B cell (primary cell): ENCODE data around the gene TMEM30B. TPM values are rescaled to one million over a fixed set of nuclear protein-coding genes. Genes with fewer than 3 reads are reported as not detected.

Experiments
- ATAC-seq: fragments of 200-7000 bp; cut with Tn5 transposase; one replicate; pipeline ENCODE4 v1.10.0; 2021; ENCODE audit warnings: low read depth, mild to moderate bottlenecking, moderate number of reproducible peaks, moderate library complexity
- CTCF ChIA-PET: fragments of 350-600 bp; sonication (Branson Sonifier 250); formaldehyde crosslinking; loops from one replicate; lab custom pipeline; 2021; ENCODE audit warnings: antibody characterized with exemption, inconsistent platforms; lab: Charles Lee
- POLR2A ChIA-PET: fragments of 350-600 bp; sonication (Branson Sonifier 250); formaldehyde crosslinking; loops from one replicate; lab custom pipeline; 2021; ENCODE audit warnings: antibody characterized with exemption; lab: Charles Lee
- DNase-seq: peaks from one replicate; pipeline ENCODE4 v3.0.0; 2013
- H2AFZ ChIP-seq: 2 replicates; pipeline ENCODE4 v1.6.1; 2012; ENCODE audit warnings: mild to moderate bottlenecking, low read depth, low read length; ENCODE audit not compliant: insufficient read depth, poor library complexity, severe bottlenecking
- H3K27ac ChIP-seq, 2 donors: 1 replicate in 1 of 2; 2 replicates in 1 of 2; pipeline ENCODE4 v1.5.1; 2012 to 2013; ENCODE audit warnings: low read length in 2 of 2, mild to moderate bottlenecking in 2 of 2, moderate library complexity in 1 of 2
- H3K27me3 ChIP-seq, 4 experiments: fragments of 200-600 bp in 1 of 4; sonication (generic) in 1 of 4; replicated peaks in 1 of 4; 1 replicate in 2 of 4; 2 replicates in 2 of 4; pipeline versions ENCODE4 v1.6.1 to v1.7.0; 2013 to 2016; ENCODE audit warnings: low read length in 3 of 4, mild to moderate bottlenecking in 2 of 4, mixed read lengths in 1 of 4, moderate library complexity in 1 of 4; ENCODE audit not compliant: insufficient read depth in 4 of 4, control insufficient read depth in 3 of 4; ENCODE audit errors: control extremely low read depth in 1 of 4
- H3K36me3 ChIP-seq, 2 experiments: replicated peaks in 1 of 2; 1 replicate in 1 of 2; 2 replicates in 1 of 2; pipeline versions ENCODE4 v1.6.1 to v1.7.1; 2013; ENCODE audit warnings: low read length in 1 of 2; ENCODE audit not compliant: insufficient read depth in 2 of 2, control insufficient read depth in 1 of 2; ENCODE audit errors: control extremely low read depth in 1 of 2, extremely low read depth in 1 of 2
- H3K4me1 ChIP-seq, 2 donors: fragments of 200-600 bp in 1 of 2; sonication (generic) in 1 of 2; 1 replicate in 1 of 2; 2 replicates in 1 of 2; pipeline versions ENCODE4 v1.5.1 to v1.6.1; 2013 to 2017; ENCODE audit warnings: low read length in 2 of 2; ENCODE audit not compliant: control insufficient read depth in 2 of 2, insufficient read depth in 2 of 2
- H3K4me2 ChIP-seq: replicated peaks from 2 replicates; pipeline ENCODE3; 2012; ENCODE audit warnings: mild to moderate bottlenecking, low read depth, low read length; ENCODE audit not compliant: poor library complexity, severe bottlenecking
- H3K4me3 ChIP-seq, 5 experiments: fragments of 200-600 bp in 1 of 5; sonication (generic) in 1 of 5; 1 replicate in 3 of 5; 2 replicates in 2 of 5; pipeline versions ENCODE4 v1.5.1 to v1.7.0; 2011 to 2016; ENCODE audit warnings: low read length in 4 of 5, mild to moderate bottlenecking in 4 of 5, low read depth in 2 of 5, control low read depth in 1 of 5, moderate library complexity in 1 of 5; ENCODE audit not compliant: insufficient read depth in 1 of 5; ENCODE audit errors: control extremely low read depth in 1 of 5, extremely low read depth in 1 of 5
- H3K79me2 ChIP-seq: fragments of 200-600 bp; sonication (generic); one replicate; pipeline ENCODE4 v1.6.0; 2016; ENCODE audit warnings: low read length; ENCODE audit not compliant: control insufficient read depth, insufficient read depth
- H3K9ac ChIP-seq: fragments of 200-600 bp; sonication (generic); 2 replicates; pipeline ENCODE4 v1.6.1; 2017; ENCODE audit warnings: mild to moderate bottlenecking, low read length, moderate library complexity
- H3K9me3 ChIP-seq, 3 donors: one replicate each; pipeline versions ENCODE4 v1.6.1 to v1.7.1; 2013; ENCODE audit warnings: low read length in 2 of 3; ENCODE audit not compliant: control insufficient read depth in 2 of 3, insufficient read depth in 1 of 3; ENCODE audit errors: control extremely low read depth in 1 of 3
- H4K20me1 ChIP-seq: 2 replicates; pipeline ENCODE4 v1.6.0; 2012; ENCODE audit warnings: mild to moderate bottlenecking, low read length; ENCODE audit not compliant: insufficient read depth, control insufficient read depth, poor library complexity, severe bottlenecking
- H3K27ac Mint-ChIP-seq: one replicate; pipeline ENCODE4 v1.8.0; 2021; ENCODE audit warnings: mixed read lengths
- H3K27me3 Mint-ChIP-seq: one replicate; pipeline ENCODE4 v1.8.0; 2021; ENCODE audit warnings: mixed read lengths
- H3K4me1 Mint-ChIP-seq: one replicate; pipeline ENCODE4 v1.8.0; 2021; ENCODE audit warnings: mixed read lengths
- H3K4me3 Mint-ChIP-seq: one replicate; pipeline ENCODE4 v1.8.0; 2021; ENCODE audit warnings: mixed read lengths
- H3K9me3 Mint-ChIP-seq: one replicate; pipeline ENCODE4 v1.8.0; 2022; ENCODE audit warnings: mixed read lengths; ENCODE audit not compliant: insufficient read depth
- CTCF ChIP-seq: fragments of 200-600 bp; IDR thresholded peaks from one replicate; pipeline ENCODE4 v1.8.0; 2022; ENCODE audit warnings: antibody characterized with exemption, mild to moderate bottlenecking
- EZH2 ChIP-seq: IDR thresholded peaks from 2 replicates; pipeline ENCODE4 v1.6.1; 2012; ENCODE audit warnings: borderline replicate concordance, low read depth, mild to moderate bottlenecking, moderate library complexity, low read length; ENCODE audit not compliant: insufficient read depth, poor library complexity, severe bottlenecking
- WGBS: methylation state at CpG from one replicate; pipeline ENCODE4 v1.1.5; 2013; ENCODE audit warnings: missing lambda C conversion rate; ENCODE audit not compliant: insufficient coverage; 5-methylcytosine and 5-hydroxymethylcytosine counted together
- intact Hi-C: fragments of 100-400 bp; cut with micrococcal nuclease; formaldehyde crosslinking; loops from one replicate; pipeline ENCODE4 v1.10.0; 2022
- polyA plus RNA-seq: library from polyadenylated mRNA; depleted of rRNA; stranded (reverse); fragments of >200 nt; gene quantifications from 2 replicates; pipeline ENCODE4 v1.2.3, GENCODE V29; 2012
- total RNA-seq, 2 donors: library from RNA; stranded (reverse); fragments of 120-200 nt in 1 of 2; gene quantifications; 1 replicate in 1 of 2; 2 replicates in 1 of 2; pipeline versions ENCODE4 v1.2.3 to v1.2.4, GENCODE V29; 2013 to 2022

The TMEM30B gene
- total and polyA plus RNA-seq, 2 donors (not counting 1 experiment from before 2014, with no cell fraction given), result 0.19 to 0.20 TPM

- under 1% methylated on average over 66 of the region's 66 CpGs for WGBS
- H3K27ac ChIP-seq, result no peak within 1 kb of the TSS
- no peaks in the 10 kb centered on the region for H3K79me2 ChIP-seq
- peak within 1 kb of the TSS; percentile 64 for H3K9ac ChIP-seq
- peak within 1 kb of the TSS; percentile 41 to 64 (median 56) for H3K4me3 ChIP-seq
- H3K9me3 ChIP-seq, result peaks cover 0 to 9% (median 0%) of the 10 kb centered on the region in 3 donors
- Mint-ChIP-seq H3K4me1 (peaks cover 15% of the 10 kb centered on the region), H3K9me3 (no peaks in the 10 kb centered on the region), H3K27me3 (peaks cover 15% of the 10 kb centered on the region), H3K27ac (peak within 1 kb of the TSS; percentile 27), H3K4me3 (peak within 1 kb of the TSS; percentile 86)
- peaks cover 0 to 43% (median 6%) of the 10 kb centered on the region in 4 experiments for H3K27me3 ChIP-seq
- ChIA-PET CTCF (interaction anchor here (1.5 kb wide), 1 partner anchor 25 kb away, joined by 3 read pairs; no protein-coding TSS in a partner anchor), POLR2A (no interaction called here)
- peak; percentile 81 for ATAC-seq
- H4K20me1 ChIP-seq, result no peaks in the 10 kb centered on the region
- H3K4me2 ChIP-seq, result peak within 1 kb of the TSS; percentile 89
- H3K4me1 ChIP-seq, result peaks cover 21 to 22% of the 10 kb centered on the region in 2 donors
- H3K36me3 ChIP-seq, result no peaks in the 10 kb centered on the region
- intact Hi-C loops, result loop anchor here (10.0 kb wide), 1 partner anchor 123 kb away; no protein-coding TSS in a partner anchor
- peak within 1 kb of the TSS; percentile 87 for H2AFZ ChIP-seq
- TF ChIP-seq CTCF, result no peak
- no peak for TF ChIP-seq EZH2
- peak; percentile 73 for DNase-seq
Observed at GRCh38 chr14:61321385-61322010, 40.4 kb upstream of the TMEM30B start, which contains the start of gene PRKCH. PRKCH (plus strand) TSS chr14:61321579; CDS start chr14:61322102, 523 bp downstream.

GRCh38 chr14:61320806-61321384 lies 39.8 kb upstream of the TMEM30B start:
- Histone ChIP-seq H3K4me2 (peak overlapping the region; percentile 89), H3K4me1 (peaks cover 21 to 22% of the 10 kb centered on the region in 2 donors), H3K79me2 (no peaks in the 10 kb centered on the region), H3K9ac (peak overlapping the region; percentile 64), H3K27ac (no peak overlapping the region), H3K27me3 (peaks cover 0 to 43% (median 6%) of the 10 kb centered on the region in 4 experiments), H3K36me3 (no peaks in the 10 kb centered on the region), H3K9me3 (peaks cover 0 to 9% (median 0%) of the 10 kb centered on the region in 3 donors), H2AFZ (peak overlapping the region; percentile 87), H4K20me1 (no peaks in the 10 kb centered on the region), H3K4me3 (peak overlapping the region; percentile 41 to 64 (median 56))
- intact Hi-C loops, result loop anchor here (10.0 kb wide), 1 partner anchor 124 kb away; no protein-coding TSS in a partner anchor
- Mint-ChIP-seq H3K4me1 (peaks cover 15% of the 10 kb centered on the region), H3K9me3 (no peaks in the 10 kb centered on the region), H3K27ac (peak overlapping the region; percentile 27), H3K27me3 (peaks cover 15% of the 10 kb centered on the region), H3K4me3 (peak overlapping the region; percentile 86)
- TF ChIP-seq EZH2 (no peak), CTCF (no peak)
- DNase-seq, result no peak
- ATAC-seq, result no peak
- CTCF ChIA-PET, result interaction anchor here (1.5 kb wide), 1 partner anchor 24 kb away, joined by 3 read pairs; no protein-coding TSS in a partner anchor
- 43% methylated on average over 17 of the region's 29 CpGs for WGBS
- POLR2A ChIA-PET, result no interaction called here
